Breast epithelium (tissue), 3 donors: ENCODE measurements around the gene CEACAM16.

ENCODE experiments used
- CTCF ChIP-seq, 3 donors: fragments of 450-650 bp; IDR thresholded peaks; one replicate each; pipeline ENCODE4 v1.5.1; 2016 to 2017; ENCODE audit warnings: antibody characterized with exemption in 3 of 3, mild to moderate bottlenecking in 3 of 3, moderate library complexity in 3 of 3
- POLR2A ChIP-seq: fragments of 450-650 bp; IDR thresholded peaks from one replicate; pipeline ENCODE4 v1.6.1; 2016; ENCODE audit warnings: antibody characterized with exemption, mild to moderate bottlenecking, moderate library complexity
- POLR2AphosphoS5 ChIP-seq, 3 donors: sonication (generic); formaldehyde crosslinking; IDR thresholded peaks; one replicate each; pipeline ENCODE4 v1.6.1; 2017; ENCODE audit warnings: antibody characterized with exemption in 3 of 3

GRCh38 chr19:44731081-44731480 lies 32.1 kb downstream of the CEACAM16 start:
- no peak for TF ChIP-seq CTCF (IDR thresholded peaks at IDR 0.05)
- no peak for TF ChIP-seq POLR2A
- TF ChIP-seq POLR2AphosphoS5 (IDR thresholded peaks at IDR 0.05), result no peak
